GM21515 (cell line): ENCODE results near the gene TADA3.
"Not testable (repeated sequence)": the region's sequence is repeated elsewhere in the genome, so short reads cannot be mapped to it uniquely, and the experiment has no call there.

Experiments
- ATAC-seq: cut with Tn5 transposase; IDR thresholded peaks from one replicate; pipeline ENCODE4 v1.9.1; 2021; ENCODE audit not compliant: unreplicated experiment

TADA3 gene

DNA sequence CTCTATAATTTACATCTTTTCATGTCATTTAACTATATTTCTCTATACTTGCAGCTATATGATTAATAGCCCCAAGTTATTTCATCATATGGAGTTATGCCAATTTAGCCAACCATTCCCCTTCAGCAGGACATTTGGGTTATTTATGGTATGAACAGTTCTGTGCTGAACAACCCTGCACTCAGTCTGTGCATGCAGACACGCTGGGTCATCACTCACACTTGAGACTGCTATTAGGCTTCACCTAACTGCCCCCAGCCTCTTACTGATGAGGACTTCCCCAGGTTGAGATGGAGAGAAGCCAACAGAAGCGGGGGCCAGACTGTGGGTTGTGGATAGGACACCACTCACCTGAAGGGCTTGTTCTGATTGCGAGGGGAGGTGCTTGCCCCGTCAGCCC lies 7.3 kb downstream of the TADA3 start:
- ATAC-seq = no peak

DNA sequence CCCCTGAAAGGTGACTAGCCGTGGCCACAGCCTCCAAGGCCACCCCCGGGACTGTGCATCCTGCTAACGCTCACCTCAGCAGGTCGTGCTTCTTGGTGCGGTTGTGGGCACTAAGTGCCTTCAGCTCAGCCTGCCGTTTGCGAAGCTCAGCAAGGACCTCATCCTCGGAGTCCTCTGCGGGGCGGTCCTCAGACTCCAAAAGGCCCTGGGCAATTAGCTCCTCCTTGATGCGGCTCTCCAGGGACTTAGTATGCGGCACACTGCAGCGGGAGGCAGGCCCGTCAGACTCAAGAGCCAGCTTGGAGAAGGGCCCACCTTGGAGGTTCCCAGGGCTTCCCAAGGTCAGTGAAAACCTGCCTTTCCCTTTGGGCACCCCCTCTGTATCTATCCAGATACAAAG lies 8.3 kb downstream of the TADA3 start:
- no peak for ATAC-seq

DNA sequence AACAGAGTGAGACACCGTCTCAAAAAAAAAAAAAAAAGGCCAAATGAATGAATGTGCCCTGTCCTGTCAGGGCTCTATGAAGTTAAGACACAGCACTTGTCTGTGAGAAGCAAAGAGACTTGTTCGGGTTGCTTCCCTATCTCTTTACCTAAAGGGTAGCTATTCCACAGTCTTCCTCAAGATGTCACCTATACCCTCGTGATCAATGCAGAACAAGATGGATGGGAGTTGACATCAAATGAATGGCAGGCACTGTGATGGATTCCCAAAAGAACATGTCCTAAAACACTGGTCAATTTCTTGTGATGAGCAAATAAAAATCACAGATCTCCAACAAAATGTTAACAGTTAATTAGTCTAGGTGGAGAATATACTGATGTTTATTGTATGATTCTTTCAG lies 9.5 kb downstream of the TADA3 start:
- ATAC-seq = no peak

DNA sequence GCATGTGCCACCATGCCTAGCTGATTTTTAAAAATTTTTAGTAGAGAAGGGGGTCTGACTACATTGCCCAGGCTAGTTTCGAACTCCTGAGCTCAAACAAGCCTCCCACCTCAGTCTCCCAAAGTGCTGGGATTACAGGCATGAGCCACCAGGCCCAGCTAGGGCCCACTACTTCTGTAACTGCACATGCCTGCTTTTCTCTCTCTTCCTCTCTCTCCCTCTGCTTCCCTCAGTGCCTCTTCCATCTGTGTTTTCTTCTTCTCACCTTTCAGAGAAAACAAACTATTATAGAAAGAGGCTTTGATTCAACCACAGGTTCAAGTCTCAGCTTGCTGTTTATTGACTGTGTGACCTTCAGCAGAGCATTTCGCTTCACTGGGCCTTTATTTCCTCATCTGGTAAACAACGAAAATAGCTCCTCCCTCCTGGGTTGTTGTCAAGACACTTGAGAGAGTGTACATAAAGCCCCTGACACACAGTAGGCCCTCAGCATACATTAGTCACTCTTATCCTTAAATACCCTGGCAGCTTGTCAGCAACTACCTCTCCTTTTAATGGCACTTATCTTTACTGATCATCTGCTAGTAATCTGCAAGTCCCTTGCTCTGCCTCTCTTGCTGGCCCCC lies 10.2 kb downstream of the TADA3 start:
- ATAC-seq = no peak

DNA sequence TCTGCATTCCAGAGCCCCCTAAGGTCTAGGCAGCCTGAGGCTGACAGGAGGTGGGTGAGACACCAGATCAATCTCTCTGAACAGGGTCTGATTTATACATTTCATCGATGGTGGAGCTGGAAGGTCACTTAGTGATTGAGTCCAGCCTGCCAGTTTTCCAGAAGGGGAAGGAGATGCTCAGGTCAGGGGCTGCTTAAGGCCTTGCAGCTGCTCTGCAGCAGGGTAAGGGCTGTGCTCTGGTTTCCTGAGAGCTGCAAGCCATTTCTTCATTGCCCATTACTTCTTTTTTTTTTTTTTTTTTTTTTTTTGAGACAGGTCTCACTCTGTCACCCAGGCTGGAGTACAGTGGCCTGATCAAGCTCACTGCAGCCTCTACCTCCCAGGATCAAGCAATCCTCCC lies 10.7 kb downstream of the TADA3 start:
- ATAC-seq = no peak

DNA sequence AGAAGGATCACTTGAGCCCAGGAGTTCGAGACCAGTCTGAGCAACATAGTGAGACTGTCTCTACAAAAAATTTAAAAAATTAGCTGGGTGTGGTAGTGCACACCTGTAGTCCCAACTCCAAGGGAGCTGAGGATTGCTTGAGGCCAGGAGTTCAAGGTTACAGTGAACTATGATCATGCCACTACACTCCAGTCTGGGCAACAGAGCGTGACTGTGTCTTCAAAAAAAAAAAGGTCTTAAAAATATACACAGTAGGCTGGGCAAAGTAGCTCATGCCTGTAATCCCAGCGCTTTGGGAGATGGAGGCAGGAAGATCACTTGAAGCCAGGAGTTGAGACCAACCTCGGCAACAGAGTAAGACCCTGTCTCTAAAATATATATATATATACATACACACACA lies 11.4 kb downstream of the TADA3 start:
- ATAC-seq = no peak

DNA sequence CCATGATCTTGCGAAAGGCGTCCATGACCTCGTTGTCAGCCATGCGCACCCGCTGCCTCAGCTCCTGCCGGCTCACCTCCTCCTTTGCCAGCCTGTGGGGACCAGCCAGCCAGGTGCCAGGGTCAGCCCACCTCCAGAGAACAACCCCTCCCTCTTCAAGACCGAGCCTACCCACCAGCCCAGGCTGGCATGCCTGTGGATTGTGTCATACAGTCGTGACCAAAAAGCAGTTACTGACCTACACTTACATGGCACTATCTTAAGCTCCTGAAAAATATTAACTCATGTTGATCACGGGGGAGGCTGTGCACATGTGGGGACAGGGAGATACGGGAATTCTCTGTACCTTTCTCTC lies 11.8 kb downstream of the TADA3 start:
- ATAC-seq = no peak

DNA sequence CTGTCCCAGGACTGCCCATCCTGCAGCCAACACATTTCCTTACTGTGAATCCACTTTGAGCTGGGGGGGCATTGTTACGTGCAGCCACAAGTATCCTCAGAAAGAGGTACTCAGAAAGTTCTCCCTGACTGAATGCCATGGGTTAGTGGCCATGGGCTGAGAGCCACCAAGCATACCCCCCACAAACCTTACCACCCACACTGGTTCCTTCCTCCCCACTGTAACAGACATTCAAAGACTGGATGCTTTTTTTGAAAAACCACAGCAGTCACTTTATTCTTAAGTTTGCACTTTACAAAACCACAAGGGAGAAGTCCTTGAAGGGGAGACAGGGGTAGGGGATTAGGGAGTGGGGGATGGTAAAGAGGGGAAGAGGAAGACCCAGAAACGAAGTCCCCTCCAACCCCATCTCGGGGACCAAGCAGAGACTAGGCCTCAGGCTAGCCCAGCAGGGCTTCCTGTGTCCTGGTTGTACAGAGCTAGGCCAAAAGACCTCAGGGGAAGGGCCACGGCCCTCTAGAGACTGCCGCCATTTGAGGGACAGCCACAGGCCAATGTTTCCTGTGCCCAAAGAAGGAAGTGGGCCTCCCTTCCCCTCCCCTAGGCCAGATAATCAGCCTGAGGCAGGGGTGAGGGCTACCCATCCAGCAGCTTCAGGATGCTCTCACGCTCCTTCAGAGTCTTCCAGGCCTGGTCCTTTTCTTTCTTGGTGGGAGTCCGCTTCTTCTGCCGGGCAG lies 12.4 kb downstream of the TADA3 start:
- peak; percentile 67 for ATAC-seq

DNA sequence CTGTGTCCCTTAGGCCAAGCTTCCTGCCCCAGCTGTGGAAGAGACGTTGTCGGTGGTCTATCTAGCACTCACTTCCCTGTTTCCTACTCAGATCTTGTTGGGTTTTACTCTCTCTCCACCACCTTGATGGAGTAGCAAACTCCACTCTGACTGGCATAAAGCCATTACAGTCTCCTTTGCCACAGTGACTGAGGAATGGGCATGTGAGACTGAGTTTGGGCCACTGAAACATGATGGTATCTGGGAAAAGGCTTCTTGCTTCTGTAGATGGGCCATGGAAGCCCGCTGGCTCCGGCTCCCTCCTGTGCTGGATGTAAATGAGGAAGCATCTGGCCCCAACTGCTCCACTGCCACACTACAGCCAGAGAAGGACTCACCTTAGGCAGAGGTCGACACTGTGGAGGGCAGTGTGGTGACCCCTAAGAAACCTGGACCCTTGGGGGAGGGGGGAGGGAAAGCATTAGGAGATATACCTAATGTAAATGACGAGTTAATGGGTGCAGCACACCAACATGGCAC lies 13.1 kb downstream of the TADA3 start:
- no peak for ATAC-seq

DNA sequence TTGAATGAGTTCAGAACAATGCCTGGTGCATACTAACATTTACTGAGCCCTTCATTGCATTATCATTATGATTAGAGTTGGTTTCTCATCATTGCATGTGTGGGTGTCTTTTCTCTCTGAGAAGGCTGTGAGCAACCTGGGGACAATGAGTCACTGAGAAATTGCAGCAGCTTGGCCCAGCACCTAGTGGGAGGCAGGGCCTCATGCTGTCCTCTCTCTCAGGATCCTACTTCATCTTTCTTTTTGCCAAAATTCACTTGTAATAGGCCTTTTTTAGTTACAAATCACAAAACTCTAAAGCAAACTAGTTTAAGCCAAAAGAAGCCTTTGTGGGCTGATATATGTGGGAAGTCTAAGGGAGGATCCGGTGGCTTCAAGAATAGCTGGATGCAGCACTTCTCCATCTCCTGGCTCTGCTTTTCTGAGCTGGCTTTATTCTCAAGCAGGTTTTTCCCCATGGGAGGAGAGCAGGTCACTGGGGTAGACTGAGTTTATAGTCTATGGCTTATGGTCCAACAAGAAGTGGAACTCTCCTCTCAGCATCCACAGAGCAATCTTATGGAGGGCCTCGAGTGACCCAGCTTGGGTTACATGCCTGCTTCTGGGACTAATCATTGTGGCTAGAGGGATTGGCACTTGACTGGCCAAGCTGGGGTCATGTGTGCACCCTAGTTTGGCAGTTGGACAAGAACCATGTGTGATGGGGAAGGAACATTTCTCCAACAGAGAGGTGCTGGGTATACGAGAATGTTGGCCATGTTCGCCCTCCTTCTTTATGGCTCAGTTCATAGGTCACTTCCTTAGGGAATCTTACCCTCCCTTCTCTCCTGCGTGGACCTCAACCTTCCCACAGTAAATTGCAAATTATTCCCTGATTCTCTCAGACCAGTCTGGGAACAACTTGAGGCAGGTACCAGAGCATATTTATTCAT lies 13.9 kb downstream of the TADA3 start:
- no peak for ATAC-seq

DNA sequence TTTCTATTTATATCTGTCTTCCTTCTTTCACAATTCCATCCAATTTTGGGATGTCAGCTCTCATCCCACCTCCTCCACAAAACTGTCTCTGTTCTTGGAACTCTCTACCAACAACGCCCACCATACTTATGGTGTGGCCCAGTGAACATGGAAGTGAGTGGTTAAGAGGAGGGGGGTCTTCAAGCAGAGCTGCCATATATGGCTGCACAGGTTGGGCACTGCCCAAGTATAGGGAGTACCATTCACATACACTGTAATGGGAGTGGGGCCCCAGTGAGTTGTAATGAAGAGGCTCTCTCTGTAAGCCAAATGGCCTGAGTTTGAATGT lies 14.6 kb downstream of the TADA3 start:
- no peak for ATAC-seq

DNA sequence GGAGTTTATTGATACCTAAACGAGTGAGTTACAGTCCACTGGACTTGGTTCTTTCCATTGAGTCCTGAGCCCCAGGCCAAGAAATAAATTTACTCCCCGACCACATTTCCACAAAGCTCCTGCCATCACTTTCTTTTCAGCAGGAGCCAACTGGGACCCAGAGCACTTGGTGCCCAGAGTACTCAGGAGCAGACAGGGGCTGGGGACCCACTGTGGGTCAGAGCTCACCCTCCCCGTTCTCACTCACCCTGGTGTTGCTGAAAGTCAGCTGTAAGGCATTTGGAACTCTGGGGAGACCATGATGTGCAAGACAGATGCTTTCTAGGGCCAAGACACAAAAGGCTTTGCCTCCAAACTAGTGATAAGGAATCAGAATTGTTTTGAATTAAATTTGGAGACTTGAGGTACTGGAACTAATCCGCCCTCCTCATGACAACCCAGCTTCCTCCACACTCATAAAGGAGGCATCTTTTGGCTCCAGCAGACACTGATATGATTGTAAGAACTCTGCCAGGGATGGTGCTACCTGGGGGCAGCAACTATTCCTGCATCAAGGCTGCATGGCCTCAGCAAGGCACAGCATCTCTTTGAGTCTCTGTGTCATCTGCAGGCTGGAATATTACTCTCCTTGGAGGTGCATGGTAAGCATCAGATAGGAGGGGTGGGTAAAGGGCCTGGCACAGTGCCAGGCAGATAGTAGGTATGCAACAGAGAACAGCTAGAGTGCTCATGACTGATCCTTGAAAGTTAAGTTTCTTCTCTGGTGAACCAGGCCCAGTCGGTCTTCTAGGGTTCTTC lies 15.2 kb downstream of the TADA3 start:
- ATAC-seq = no peak

DNA sequence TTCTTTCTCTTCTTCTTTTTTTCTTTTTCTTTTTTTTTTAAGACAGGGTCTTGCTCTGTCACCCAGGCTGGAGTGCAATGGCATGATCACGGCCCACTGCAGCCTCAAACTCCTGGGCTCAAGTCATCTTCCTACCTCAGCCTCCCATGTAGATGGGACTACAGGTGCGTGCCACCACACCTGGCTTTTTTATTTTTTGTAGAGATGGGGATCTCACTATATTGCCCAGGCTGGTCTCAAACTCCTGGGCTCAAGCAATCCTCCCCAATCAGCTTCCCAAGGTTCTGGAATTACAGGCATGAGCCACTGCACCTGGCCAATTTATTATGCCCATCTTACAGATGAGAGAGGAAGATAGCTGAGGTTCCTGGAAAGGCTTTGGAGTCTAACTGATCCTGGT lies 21.3 kb downstream of the TADA3 start:
- ATAC-seq = not testable (repeated sequence)

DNA sequence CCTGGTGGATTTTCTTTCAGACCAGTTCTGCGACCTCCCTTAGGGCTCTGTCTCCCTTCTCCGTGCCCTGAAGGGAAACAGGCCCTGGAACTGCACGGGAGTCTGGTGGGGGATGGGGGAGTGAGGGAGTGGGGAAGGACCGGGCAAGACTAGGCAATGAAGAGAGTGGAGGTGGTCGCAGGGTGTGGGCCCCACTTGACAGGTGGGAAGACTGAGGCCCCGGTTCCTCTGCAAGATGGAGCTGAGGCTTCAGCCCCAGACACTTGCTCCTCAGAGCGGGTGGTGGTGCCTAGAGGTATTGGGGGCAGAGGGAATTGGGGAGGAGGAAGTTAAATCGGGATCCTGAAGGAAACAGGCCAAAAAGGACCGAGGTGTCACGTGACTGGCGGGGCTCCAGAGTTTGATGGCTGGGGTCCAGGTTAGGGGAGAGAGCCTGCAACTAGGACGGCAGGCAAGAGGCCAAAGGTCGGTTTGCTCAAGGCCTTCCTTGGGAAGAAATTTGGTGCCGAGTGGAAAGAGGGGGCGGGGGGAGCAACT lies 21.9 kb downstream of the TADA3 start:
- ATAC-seq = no peak

DNA sequence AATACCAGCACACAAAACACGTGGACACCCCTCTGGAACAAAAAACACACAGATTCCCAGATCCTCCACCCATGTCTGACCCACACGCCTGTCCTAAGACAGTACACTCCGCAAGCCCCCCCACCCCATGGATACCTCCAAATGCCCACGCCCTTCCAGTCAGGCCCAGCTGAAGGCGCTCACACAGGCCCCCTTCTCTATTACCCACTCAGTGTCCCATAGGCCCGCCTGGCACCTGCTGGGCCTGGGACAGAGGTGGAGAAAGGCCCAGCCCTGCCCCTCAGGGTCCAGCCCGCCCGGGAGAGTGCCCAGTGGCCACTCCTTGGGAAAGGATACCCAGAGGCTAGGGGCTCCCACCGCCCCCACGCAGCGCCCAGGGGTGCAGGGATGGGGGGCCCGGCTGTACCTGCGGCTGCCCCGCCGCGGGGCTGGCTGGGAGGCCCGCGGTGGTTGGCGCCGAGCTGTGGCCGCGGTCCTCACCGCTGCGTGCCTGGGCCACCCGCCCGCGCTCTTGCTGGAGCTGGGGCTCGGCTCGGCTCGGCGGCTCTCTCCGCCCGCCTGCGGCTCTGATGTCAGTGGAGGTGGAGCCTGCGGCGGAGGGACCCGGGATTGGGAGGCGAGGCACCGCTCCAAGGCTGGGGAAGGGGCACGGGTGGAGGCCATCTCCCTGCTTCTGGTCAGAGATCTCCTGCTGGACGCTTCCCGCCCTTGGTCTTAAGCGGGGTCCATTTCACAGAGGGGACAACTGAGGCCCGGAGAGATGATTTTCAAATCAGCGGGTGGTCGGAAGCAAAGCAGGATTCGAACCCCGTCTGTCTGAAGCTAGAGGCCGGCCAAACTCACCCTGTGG lies 22.6 kb downstream of the TADA3 start, which contains the start of gene CAMK1:
Gene CAMK1, minus strand, starts transcription at position 522 of the 850 bp plus-strand sequence. CDS start 2,198 bp downstream, outside the sequence.
- peak; percentile 67 for ATAC-seq

DNA sequence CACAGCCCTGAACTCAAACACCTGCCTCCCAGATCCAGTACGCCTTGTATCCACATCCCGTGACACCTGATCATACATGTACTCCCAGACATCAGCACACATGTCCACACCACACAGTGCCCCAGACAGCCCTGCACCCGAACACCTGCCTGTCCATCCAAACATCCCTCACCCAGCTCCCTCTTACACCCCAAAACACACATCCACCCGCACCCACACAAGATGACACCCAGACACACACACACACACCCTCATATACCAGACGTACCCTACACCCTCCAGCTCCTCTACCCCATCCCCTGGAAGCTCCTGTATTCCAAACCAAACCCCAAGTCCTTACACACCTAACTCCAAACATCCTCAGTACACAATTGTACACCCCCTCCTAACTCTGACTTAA lies 23.3 kb downstream of the TADA3 start:
- no peak for ATAC-seq

DNA sequence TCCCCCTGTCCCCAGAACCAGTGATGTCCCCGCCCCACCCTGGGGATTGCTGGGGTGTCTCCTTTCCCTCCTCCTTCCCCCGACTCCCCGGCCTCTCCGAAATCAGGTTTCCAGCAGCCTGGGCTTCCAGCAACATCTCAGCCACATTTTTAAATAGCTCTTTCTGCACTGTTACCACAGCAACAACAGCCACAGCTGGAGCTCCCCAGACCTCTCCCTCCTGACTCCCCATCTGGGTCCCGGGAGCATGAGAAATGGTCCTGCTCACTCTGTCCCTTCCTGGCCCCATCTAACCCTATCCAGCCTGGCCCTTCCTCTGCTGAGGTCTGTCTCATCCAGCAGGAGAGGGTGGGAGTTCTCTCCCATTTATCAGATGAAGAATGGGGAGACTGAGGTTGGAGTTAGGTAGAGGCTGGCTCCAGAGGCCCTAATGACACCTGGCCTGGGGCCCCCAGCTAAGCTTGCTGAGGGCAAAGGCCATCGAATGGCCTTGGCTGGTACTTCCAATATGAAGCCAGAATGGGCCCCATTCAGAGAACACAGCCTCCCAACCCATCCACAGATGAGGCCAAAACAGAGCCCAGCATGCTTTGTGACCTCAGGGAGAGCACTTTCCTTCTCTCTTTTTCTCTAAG lies 24.0 kb downstream of the TADA3 start:
- ATAC-seq = no peak

DNA sequence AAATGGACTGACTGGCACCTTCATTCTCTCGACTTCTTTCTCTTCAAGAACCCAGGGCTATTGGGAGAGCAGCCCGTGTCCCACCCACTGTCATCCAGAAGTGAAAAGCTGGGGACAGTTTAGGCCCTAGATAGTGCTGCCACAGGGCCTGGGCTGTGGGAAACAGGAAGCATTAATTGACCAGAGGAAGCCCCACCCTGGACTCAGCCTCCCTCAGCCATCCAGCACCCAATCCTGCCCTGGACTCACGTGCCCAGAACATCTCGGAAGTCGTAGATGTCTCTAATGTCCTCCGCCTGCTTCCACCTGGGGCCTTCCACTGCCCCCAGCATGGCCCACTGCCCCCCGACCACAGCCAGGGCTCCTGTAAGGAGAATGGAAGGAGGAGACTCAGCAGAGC lies 24.9 kb downstream of the TADA3 start:
- ATAC-seq = no peak

DNA sequence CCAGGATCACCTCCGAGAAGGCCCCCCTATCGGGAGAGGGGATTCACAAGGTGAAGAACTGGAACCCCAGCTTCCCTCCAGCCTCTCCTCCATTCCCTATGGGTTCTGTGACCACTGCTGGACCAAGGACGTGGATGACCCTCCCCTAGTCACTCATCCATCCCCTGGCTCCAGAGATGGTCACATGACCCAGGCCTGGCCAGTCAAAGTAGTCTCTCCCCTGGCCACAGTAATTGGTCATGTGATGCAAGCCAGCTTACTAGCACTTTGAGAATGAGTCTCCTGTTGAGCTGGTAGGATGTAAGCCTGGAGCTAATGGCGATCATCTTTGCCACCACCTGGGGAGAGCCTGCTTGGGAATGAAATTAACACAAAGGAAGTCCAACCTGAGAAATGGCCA lies 26.4 kb downstream of the TADA3 start:
- no peak for ATAC-seq
